ENCODE results near the gene RIPPLY2.

Gene RIPPLY2

DNA sequence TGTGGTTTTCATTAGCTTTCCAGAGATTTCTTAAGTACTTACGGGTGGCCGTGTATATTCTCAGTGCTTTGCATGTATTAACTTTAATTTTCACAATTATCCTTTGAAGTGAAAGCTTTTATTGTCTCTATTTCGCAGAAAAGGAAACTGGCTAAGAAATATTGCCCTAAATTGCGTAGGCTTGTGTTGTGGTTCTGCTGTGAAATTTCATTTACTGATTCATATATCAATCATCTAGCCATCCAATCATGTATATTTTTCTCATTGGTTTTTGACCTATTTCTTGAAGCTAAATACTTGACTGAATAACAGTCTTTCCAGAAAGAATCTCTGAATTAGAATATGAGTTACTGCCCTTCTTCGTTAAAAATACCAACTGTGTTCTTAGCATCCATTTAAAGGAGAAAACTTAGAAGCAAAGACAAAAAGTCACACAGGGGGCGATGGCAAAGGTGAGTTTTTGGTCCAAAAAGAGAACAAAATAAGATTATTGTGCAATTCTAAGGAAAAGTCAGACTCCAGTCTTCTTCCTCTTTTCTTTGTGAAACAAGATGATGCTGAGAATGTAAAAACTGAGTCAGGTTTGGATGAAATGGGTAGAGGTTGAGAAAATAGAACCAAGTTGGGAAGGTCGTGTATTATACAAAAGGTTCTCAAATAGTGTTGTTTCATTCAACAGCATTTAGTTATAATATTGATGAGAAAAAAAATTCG lies 7.8 kb downstream of the RIPPLY2 start:
- Histone ChIP-seq H3K9ac (ENCODE audit: low read depth, low read length) (no peak overlapping the region), H3K4me3 (ENCODE audit: low read length) (peak overlapping the region; percentile 90), H3K27ac (ENCODE audit: low read depth, low read length) (no peak overlapping the region)

DNA sequence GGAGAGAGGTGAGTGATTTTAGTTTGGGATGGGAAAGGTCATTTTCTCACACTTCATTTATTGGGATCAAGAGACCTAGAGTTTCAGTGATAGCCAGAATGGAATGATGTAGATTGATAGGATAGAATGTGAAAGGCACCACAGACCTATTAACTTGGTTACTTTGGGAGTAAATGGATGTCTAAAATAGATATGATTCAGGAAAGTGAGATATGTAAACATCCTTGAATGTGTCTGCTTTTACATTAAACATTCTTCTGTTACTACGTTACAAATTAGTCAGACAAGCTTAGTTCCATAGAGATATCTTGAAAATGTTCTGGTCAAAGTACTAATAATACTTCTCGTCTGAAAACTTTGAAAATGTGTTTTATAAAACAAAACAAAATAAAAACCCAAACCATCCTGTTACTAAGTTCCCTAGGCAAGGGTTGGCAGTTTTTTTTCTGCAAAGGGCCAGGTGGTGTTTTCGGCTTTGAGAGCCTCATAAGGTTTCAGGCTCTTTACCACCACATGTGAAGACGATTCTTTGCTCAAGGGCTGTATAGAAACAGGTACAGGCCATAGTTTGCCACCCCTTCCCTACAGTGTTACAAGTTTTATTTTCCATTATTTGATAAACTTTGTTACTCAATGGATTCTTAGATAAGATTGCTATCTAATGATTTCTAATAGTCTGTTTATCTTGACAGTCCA lies 9.8 kb downstream of the RIPPLY2 start:
- no peak overlapping the region for H3K27ac ChIP-seq (ENCODE audit: low read depth, low read length)
- peaks cover 39% of the 10 kb centered on the region for H3K36me3 ChIP-seq (ENCODE audit: insufficient read depth, low read length)
- peaks cover 7% of the 10 kb centered on the region; the same call in 1 of the 2 replicates for H3K27me3 ChIP-seq (ENCODE audit: insufficient read depth, low read length)
- H3K9me3 ChIP-seq (ENCODE audit: insufficient read depth, low read depth, low read length), result peaks cover 15% of the 10 kb centered on the region
- 91% methylated on average over 3 of the region's 4 CpGs for WGBS
- H3K4me3 ChIP-seq (ENCODE audit: low read length), result no peak overlapping the region
- H3K4me1 ChIP-seq (ENCODE audit: insufficient read depth, low read length), result peaks cover 6% of the 10 kb centered on the region
- H3K9ac ChIP-seq (ENCODE audit: low read depth, low read length), result no peak overlapping the region

More for the DNA sequence above, 7.8 kb downstream of the RIPPLY2 start:
- peaks cover 19% of the 10 kb centered on the region for H3K36me3 ChIP-seq (ENCODE audit: insufficient read depth, low read length)
- WGBS, result 79% methylated on average over 4 of the region's 8 CpGs
- no peaks in the 10 kb centered on the region for H3K9me3 ChIP-seq (ENCODE audit: insufficient read depth, low read depth, low read length)
- peaks cover 24% of the 10 kb centered on the region for H3K27me3 ChIP-seq (ENCODE audit: insufficient read depth, low read length)
- H3K4me1 ChIP-seq (ENCODE audit: insufficient read depth, low read length), result peaks cover 6% of the 10 kb centered on the region

DNA sequence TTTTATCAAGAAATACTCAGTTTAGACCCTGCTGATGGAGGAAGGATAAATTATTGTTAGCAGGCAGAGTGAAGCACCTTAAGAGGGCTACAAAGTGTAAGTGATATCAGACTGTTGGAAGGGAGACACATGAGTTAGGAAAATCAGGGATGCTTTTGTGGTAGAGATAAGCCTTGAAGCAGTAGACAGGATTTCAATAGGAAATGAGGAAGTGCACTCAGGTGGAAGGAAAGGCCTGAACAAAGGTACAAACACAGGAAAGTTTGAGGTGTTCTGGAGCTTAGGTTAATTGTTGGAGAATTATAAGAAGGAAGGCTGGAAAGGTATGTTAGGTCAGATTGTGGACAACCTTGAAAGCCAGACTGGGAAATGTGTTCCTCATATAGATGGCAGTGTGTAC lies 13.9 kb downstream of the RIPPLY2 start:
- no peaks in the 10 kb centered on the region for H3K27me3 ChIP-seq (ENCODE audit: insufficient read depth, low read length)
- no peaks in the 10 kb centered on the region for H3K4me1 ChIP-seq (ENCODE audit: insufficient read depth, low read length)
- peaks cover 22% of the 10 kb centered on the region for H3K9me3 ChIP-seq (ENCODE audit: insufficient read depth, low read depth, low read length)
- no peak overlapping the region for H3K4me3 ChIP-seq (ENCODE audit: low read length)
- peaks cover 46% of the 10 kb centered on the region for H3K36me3 ChIP-seq (ENCODE audit: insufficient read depth, low read length)
- H3K27ac ChIP-seq (ENCODE audit: low read depth, low read length), result no peak overlapping the region
- H3K9ac ChIP-seq (ENCODE audit: low read depth, low read length), result no peak overlapping the region

DNA sequence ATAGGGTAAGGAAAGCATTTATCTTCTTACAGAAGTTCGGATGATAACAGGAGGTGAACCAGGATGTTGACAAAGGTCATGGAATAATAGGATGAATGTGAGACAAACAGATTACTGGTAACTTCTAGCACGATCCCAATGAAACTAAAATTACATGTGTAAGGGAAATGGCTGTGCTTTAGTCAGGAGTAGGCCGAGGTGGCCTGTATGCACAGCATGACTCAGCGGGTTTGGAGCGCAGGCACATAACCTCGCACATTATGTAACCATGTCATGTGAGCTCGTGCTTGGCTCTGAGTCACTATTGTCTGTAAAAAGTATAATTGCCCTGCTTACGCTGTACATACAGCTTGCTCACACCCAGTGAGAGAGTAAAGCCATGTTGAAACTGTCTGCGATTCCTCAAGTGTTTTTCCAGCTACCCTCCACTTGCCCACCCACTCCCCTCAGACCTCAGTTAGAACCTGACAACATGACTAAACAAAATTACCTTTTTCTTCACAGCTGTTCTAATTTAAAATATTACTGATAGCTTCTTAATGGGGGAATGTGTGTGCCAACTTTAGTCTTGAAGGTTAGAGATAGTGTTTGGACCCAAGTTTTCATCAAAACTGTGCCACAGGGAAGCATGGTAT lies 14.5 kb downstream of the RIPPLY2 start:
- Histone ChIP-seq H3K4me3 (ENCODE audit: low read length) (no peak overlapping the region), H3K9me3 (ENCODE audit: insufficient read depth, low read depth, low read length) (peaks cover 22% of the 10 kb centered on the region), H3K4me1 (ENCODE audit: insufficient read depth, low read length) (no peaks in the 10 kb centered on the region), H3K36me3 (ENCODE audit: insufficient read depth, low read length) (peaks cover 46% of the 10 kb centered on the region), H3K27me3 (ENCODE audit: insufficient read depth, low read length) (no peaks in the 10 kb centered on the region), H3K27ac (ENCODE audit: low read depth, low read length) (no peak overlapping the region), H3K9ac (ENCODE audit: low read depth, low read length) (no peak overlapping the region)
- WGBS, result 97% methylated on average over 9 of the region's 9 CpGs

DNA sequence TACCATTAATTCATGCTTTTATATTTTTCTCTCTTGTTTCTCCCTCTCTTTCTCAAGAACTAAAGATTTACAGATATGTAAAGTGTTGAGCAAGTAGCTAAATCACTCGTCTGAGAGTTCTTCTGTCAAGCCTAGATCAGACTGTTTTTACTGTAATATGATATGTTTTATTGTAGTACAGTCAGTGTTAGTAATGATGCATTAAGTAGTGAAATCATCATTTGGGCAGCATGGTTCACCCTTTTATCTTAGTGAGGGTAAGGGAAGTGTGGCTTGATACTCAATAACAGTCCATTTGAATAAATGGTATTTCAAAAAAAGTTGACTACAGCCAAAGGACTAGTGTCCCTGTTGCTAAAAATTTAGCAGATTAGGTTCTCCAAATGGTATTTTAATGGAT lies 15.5 kb downstream of the RIPPLY2 start:
- H3K9me3 ChIP-seq (ENCODE audit: insufficient read depth, low read depth, low read length), result peaks cover 22% of the 10 kb centered on the region
- 89% methylated on average over 1 of the region's 1 CpG for whole genome bisulfite sequencing

DNA sequence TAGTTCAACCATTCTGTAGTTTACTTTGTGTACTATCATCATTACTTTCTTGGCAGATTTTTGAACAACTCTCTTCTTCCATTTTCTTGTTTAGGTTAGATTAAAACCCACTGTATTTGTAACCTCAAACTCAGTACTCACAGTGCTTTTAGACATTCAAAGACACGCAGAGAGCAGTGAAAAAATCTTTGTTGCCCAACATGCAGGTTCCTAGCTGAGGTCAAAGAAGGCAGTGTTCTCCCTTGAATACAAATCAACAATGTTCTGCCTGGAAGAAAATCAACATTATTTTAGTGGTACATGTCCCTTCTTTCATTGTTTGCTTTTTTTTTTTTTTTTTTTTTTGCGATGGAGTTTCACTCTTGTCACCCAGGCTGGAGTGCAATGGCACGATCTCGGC lies 17.5 kb downstream of the RIPPLY2 start:
- Histone ChIP-seq H3K27ac (ENCODE audit: low read depth, low read length) (no peak overlapping the region), H3K27me3 (ENCODE audit: insufficient read depth, low read length) (no peaks in the 10 kb centered on the region), H3K36me3 (ENCODE audit: insufficient read depth, low read length) (peaks cover 31% of the 10 kb centered on the region), H3K4me3 (ENCODE audit: low read length) (no peak overlapping the region), H3K4me1 (ENCODE audit: insufficient read depth, low read length) (no peaks in the 10 kb centered on the region), H3K9me3 (ENCODE audit: insufficient read depth, low read depth, low read length) (peaks cover 22% of the 10 kb centered on the region), H3K9ac (ENCODE audit: low read depth, low read length) (no peak overlapping the region)
- 98% methylated on average over 4 of the region's 4 CpGs for WGBS

More for the DNA sequence above, 15.5 kb downstream of the RIPPLY2 start:
- no peak overlapping the region for H3K27ac ChIP-seq (ENCODE audit: low read depth, low read length)
- no peak overlapping the region for H3K4me3 ChIP-seq (ENCODE audit: low read length)
- H3K9ac ChIP-seq (ENCODE audit: low read depth, low read length), result no peak overlapping the region
- no peaks in the 10 kb centered on the region for H3K4me1 ChIP-seq (ENCODE audit: insufficient read depth, low read length)
- peaks cover 46% of the 10 kb centered on the region for H3K36me3 ChIP-seq (ENCODE audit: insufficient read depth, low read length)
- H3K27me3 ChIP-seq (ENCODE audit: insufficient read depth, low read length), result no peaks in the 10 kb centered on the region

DNA sequence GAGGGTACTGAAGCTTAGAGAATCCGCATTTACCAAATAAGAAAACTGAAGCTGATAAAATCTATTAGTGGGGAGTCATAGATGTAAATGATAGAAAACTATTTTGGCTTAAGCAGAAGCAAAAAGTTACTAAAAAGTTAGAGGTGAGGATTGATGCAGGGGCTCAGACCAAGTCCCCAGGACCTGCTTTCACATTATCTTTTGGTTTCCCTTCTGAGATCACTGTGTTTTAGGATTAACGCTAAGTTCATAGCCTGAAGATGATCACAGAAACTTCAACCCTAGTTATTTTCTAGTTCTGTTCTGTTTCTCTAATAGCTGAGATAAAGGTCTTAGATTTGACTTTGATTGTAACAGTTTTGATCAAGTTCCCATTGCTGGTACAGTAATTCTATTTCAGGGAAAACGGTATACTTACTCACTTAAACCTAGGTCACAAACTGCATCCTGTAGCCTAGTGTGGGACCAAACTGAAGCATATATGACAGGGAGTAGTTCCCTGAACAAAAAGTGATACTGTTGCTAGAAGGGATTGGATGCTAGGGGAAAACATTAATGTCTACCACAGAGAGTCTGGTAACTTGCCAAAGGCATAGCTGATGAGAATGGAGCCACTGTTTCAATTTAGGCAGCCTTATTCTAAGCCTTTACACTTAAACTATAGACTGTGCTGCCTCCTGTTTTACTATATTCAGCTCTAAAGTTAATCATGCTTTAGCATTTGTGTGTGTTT lies 19.4 kb downstream of the RIPPLY2 start:
- peaks cover 12% of the 10 kb centered on the region for H3K36me3 ChIP-seq (ENCODE audit: insufficient read depth, low read length)
- H3K9ac ChIP-seq (ENCODE audit: low read depth, low read length), result no peak overlapping the region
- WGBS, result 98% methylated on average over 3 of the region's 3 CpGs
- 0 out of 2 replicates have a peak, but pooled peaks cover 3% of the 10 kb centered on the region for H3K4me1 ChIP-seq (ENCODE audit: insufficient read depth, low read length)
- no peaks in the 10 kb centered on the region for H3K27me3 ChIP-seq (ENCODE audit: insufficient read depth, low read length)
- no peak overlapping the region for H3K4me3 ChIP-seq (ENCODE audit: low read length)
- no peak overlapping the region for H3K27ac ChIP-seq (ENCODE audit: low read depth, low read length)
- peaks cover 11% of the 10 kb centered on the region for H3K9me3 ChIP-seq (ENCODE audit: insufficient read depth, low read depth, low read length)

DNA sequence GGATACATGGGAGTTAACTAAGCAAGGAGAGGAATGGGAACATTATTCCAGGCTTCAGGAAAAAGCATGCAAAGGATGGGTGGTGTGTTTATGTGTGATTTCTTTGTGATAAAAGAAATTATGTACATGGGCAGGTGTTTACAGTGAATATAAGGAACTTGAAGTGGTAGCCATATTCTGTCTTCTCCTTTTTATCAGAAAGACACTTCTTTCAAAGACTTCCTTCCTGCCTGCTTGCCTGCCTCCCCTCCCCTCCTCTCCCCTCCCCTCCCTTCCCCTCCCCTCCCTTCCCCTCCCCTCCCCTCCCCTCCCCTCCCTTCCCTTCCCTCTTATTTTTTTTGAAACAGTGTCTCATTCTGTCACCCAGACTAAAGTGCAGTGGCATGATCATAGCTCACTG lies 20.7 kb downstream of the RIPPLY2 start:
- Histone ChIP-seq H3K4me1 (ENCODE audit: insufficient read depth, low read length) (peaks cover 9% of the 10 kb centered on the region; the same call in 1 of the 2 replicates), H3K9me3 (ENCODE audit: insufficient read depth, low read depth, low read length) (no peaks in the 10 kb centered on the region), H3K27ac (ENCODE audit: low read depth, low read length) (no peak overlapping the region)

DNA sequence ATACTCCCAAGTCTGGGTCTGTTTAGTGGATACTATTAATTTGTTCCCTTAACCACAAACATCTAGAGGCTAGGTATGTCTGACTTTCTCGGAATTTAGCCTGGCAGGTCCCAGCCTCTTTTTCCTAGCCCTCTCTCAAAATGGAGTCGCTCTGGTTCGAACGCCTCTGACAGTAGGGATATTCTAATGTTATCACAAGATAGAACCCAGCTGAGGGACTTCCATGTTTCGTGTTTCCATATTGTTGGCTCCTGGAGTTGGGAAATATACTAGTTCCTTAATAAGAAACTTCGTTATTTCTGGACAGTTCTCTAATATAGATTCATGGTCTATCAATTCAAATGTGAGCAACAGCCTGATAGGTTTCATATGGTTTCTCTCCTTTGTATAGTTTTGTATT lies 22.7 kb downstream of the RIPPLY2 start:
- WGBS, result 91% methylated on average over 6 of the region's 6 CpGs
- no peak overlapping the region for H3K27ac ChIP-seq (ENCODE audit: low read depth, low read length)
- no peaks in the 10 kb centered on the region for H3K9me3 ChIP-seq (ENCODE audit: insufficient read depth, low read depth, low read length)
- no peaks in the 10 kb centered on the region for H3K36me3 ChIP-seq (ENCODE audit: insufficient read depth, low read length)
- no peak overlapping the region for H3K9ac ChIP-seq (ENCODE audit: low read depth, low read length)
- H3K4me1 ChIP-seq (ENCODE audit: insufficient read depth, low read length), result peaks cover 14% of the 10 kb centered on the region; the same call in 1 of the 2 replicates
- H3K4me3 ChIP-seq (ENCODE audit: low read length), result no peak overlapping the region
- no peaks in the 10 kb centered on the region for H3K27me3 ChIP-seq (ENCODE audit: insufficient read depth, low read length)

More for the DNA sequence above, 20.7 kb downstream of the RIPPLY2 start:
- H3K27me3 ChIP-seq (ENCODE audit: insufficient read depth, low read length), result no peaks in the 10 kb centered on the region
- no peaks in the 10 kb centered on the region for H3K36me3 ChIP-seq (ENCODE audit: insufficient read depth, low read length)
- H3K9ac ChIP-seq (ENCODE audit: low read depth, low read length), result no peak overlapping the region
- no peak overlapping the region for H3K4me3 ChIP-seq (ENCODE audit: low read length)

DNA sequence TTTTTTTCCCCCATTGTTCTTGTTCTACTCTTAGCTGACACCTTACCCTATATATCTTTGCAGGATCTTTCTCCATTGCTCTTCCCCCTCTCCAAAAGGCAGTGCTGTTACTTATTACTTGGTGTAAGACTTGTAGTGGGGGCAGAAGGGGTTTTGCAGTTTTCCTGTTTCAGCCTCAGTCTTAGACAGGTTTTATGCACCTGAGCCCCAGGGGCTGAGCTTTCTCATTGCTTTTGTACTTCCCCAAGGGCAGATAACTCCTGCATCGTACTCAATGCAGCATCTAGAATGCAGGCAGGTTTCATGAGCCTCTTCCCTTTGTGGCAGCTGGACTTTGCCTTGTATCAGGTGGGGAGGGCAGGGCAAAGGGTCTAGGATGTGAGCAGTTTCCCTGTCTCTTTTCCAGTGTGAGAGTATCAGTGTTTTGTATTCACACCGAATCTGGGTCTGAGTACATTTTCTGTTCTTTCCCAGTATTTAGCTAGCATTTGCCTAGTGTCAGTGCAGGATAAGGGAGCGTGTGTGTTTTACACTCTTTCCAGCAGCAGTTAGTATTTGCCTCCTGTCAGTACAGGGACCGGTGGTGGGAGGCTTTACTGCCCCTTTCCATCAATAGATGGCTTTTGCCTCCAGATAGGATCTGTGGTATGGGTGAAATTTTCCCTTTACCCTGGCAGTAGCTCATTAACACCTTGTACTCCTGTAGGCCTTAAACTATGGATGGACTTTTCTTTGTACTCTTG lies 25.9 kb downstream of the RIPPLY2 start:
- Histone ChIP-seq H3K36me3 (ENCODE audit: insufficient read depth, low read length) (no peaks in the 10 kb centered on the region), H3K9ac (ENCODE audit: low read depth, low read length) (no peak overlapping the region), H3K4me3 (ENCODE audit: low read length) (no peak overlapping the region), H3K27me3 (ENCODE audit: insufficient read depth, low read length) (no peaks in the 10 kb centered on the region), H3K4me1 (ENCODE audit: insufficient read depth, low read length) (peaks cover 14% of the 10 kb centered on the region; the same call in 1 of the 2 replicates), H3K27ac (ENCODE audit: low read depth, low read length) (no peak overlapping the region), H3K9me3 (ENCODE audit: insufficient read depth, low read depth, low read length) (no peaks in the 10 kb centered on the region)
- 84% methylated on average over 4 of the region's 4 CpGs for WGBS
